Transverse colon (tissue), 4 donors: ENCODE data around the gene ZNF362. TPM values are rescaled to one million over a fixed set of nuclear protein-coding genes. Genes with fewer than 3 reads are reported as not detected.

Experiments used
- DNase-seq: peaks from one replicate; pipeline ENCODE4 v3.0.0-alpha.2; 2019
- H3K27ac ChIP-seq, 4 donors: fragments of 200-600 bp; sonication (generic); 2 replicates each; pipeline ENCODE4 v1.5.1; 2016 to 2018; ENCODE audit warnings: inconsistent platforms in 4 of 4
- H3K27me3 ChIP-seq: fragments of 200-600 bp; sonication (generic); 2 replicates; pipeline ENCODE4 v1.5.1; 2017; ENCODE audit warnings: inconsistent platforms
- H3K36me3 ChIP-seq, 4 donors: fragments of 200-600 bp; sonication (generic); 2 replicates each; pipeline ENCODE4 v1.5.1; 2017 to 2019; ENCODE audit warnings: inconsistent platforms in 4 of 4
- H3K4me1 ChIP-seq, 4 donors: fragments of 200-600 bp; sonication (generic); 2 replicates each; pipeline ENCODE4 v1.5.1; 2017 to 2020; ENCODE audit warnings: inconsistent platforms in 4 of 4
- H3K4me3 ChIP-seq, 4 donors: fragments of 200-600 bp; sonication (generic); 1 replicate in 1 of 4; 2 replicates in 3 of 4; pipeline versions ENCODE4 v1.5.1 to v1.6.1; 2017 to 2019; ENCODE audit warnings: inconsistent platforms in 4 of 4
- H3K9me3 ChIP-seq, 2 donors: fragments of 200-600 bp; sonication (generic); 2 replicates each; pipeline ENCODE4 v1.5.1; 2017 to 2019; ENCODE audit warnings: inconsistent platforms in 2 of 2
- EP300 ChIP-seq: sonication (generic); formaldehyde crosslinking; IDR thresholded peaks from one replicate; pipeline ENCODE4 v1.6.1; 2017; ENCODE audit warnings: antibody characterized with exemption, low read depth
- POLR2A ChIP-seq: fragments of 450-650 bp; IDR thresholded peaks from one replicate; pipeline ENCODE4 v1.6.1; 2016; ENCODE audit warnings: antibody characterized with exemption, mild to moderate bottlenecking, moderate library complexity
- POLR2AphosphoS5 ChIP-seq, 3 donors: sonication (generic); formaldehyde crosslinking; IDR thresholded peaks; one replicate each; pipeline ENCODE4 v1.6.1; 2016; ENCODE audit warnings: antibody characterized with exemption in 3 of 3
- WGBS, 2 donors: methylation state at CpG; one replicate each; pipeline ENCODE4 v1.1.5; 2018; ENCODE audit warnings: low coverage in 1 of 2; 5-methylcytosine and 5-hydroxymethylcytosine counted together
- in situ Hi-C, 4 donors: fragments of 200-750 bp; cut with MboI; loops; one replicate each; pipeline versions ENCODE4 v1.15.0 to v1.15.1; 2017; ENCODE audit warnings: low sequenced_read_pairs in 3 of 4, low pct_ligation_motif_present in 1 of 4, low pct_unique_long_range_greater_than_20kb in 1 of 4
- intact Hi-C: fragments of 100-400 bp; cut with DNase I; formaldehyde crosslinking; loops from one replicate; pipeline ENCODE4 v1.15.1; 2023; ENCODE audit warnings: low total_unique reads
- total RNA-seq, 4 donors: library from RNA; depleted of rRNA; stranded (reverse); fragments of >200 nt; gene quantifications; one replicate each; pipeline ENCODE4 v1.1.0, GENCODE V29; 2016
- TF ChIP-seq, protein P1 (sequence below), 5 experiments: fragments of 200-600 bp in 3 of 5; fragments of 450-650 bp in 2 of 5; sonication (generic) in 3 of 5; IDR thresholded peaks; 1 replicate in 2 of 5; 2 replicates in 3 of 5; pipeline ENCODE4 v1.5.1; 2016 to 2017; ENCODE audit warnings: antibody characterized with exemption in 5 of 5, inconsistent platforms in 3 of 5, mild to moderate bottlenecking in 2 of 5, moderate library complexity in 1 of 5

The ZNF362 gene
- total RNA-seq, 4 donors from 2014 or later: 7.9 to 121 (median 12.1) TPM

DNA sequence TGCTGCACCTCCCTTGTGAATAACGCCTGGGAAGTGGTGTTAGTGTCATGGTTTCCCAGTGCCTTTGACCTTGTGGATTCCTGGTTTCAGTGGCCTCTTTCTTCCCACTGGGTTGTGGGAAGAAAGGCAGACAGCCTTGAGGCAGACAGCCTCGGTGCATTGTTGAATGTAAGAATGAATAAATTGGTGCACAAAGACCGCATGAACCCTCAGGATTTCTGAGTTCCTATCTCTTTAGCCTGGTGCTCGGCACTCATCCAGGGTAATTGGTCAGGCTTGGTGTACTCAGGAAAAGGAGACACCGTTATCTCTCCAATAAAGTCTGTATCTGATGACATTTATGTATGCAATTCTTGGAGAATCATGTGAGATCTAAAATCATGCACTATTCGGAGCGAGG, 5.1 kb downstream of the ZNF362 start:
- H3K36me3 ChIP-seq: no peaks in the 10 kb centered on the region
- in situ Hi-C loops (no loop called here), intact Hi-C loops (no loop called here)
- TF ChIP-seq POLR2A (no peak), EP300 (no peak), POLR2AphosphoS5 (IDR thresholded peaks at IDR 0.05) (no peak)
- TF ChIP-seq, protein P1, sequence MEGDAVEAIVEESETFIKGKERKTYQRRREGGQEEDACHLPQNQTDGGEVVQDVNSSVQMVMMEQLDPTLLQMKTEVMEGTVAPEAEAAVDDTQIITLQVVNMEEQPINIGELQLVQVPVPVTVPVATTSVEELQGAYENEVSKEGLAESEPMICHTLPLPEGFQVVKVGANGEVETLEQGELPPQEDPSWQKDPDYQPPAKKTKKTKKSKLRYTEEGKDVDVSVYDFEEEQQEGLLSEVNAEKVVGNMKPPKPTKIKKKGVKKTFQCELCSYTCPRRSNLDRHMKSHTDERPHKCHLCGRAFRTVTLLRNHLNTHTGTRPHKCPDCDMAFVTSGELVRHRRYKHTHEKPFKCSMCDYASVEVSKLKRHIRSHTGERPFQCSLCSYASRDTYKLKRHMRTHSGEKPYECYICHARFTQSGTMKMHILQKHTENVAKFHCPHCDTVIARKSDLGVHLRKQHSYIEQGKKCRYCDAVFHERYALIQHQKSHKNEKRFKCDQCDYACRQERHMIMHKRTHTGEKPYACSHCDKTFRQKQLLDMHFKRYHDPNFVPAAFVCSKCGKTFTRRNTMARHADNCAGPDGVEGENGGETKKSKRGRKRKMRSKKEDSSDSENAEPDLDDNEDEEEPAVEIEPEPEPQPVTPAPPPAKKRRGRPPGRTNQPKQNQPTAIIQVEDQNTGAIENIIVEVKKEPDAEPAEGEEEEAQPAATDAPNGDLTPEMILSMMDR (IDR thresholded peaks at IDR 0.05): no peak
- no peaks in the 10 kb centered on the region for H3K9me3 ChIP-seq
- H3K4me3 ChIP-seq: no peak overlapping the region
- DNase-seq: no peak
- no peak overlapping the region for H3K27ac ChIP-seq
- H3K27me3 ChIP-seq: no peaks in the 10 kb centered on the region
- WGBS, 2 donors: 85 to 89% methylated on average over 5 to 7 of the region's 7 CpGs
- peaks cover 13 to 31% (median 20%) of the 10 kb centered on the region in 4 donors for H3K4me1 ChIP-seq

DNA sequence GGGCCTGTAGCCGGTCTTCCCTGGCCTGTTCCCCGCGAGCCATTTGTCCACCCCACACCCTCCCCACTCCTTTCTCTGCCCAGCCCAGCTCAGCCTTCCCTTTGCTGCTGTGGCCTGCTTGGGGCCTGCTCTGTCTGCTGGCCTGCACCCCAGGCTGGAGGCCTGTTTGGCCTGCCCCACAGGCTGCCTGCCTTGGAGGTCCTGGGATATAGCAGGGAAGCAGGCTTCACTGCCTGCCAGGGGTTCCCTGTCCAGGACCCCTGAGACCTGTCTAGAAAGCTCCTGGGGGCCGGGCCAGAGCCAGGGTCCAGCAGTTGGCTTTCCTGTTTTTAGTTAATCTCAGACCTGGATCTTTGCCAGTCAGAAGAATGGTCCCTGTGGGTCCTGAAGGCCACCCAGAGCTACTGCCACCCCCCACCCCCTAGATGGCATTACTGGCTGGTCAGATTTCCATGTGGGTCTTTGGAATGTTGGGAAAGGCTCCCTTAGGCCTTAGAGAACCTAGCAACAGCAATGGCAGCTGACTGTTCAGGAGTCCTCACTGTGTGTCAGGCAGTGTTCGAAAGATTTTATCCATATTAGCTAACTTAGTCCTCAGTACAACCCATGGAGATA, 7.7 kb downstream of the ZNF362 start:
- Histone ChIP-seq H3K9me3 (no peaks in the 10 kb centered on the region), H3K36me3 (no peaks in the 10 kb centered on the region), H3K4me3 (no peak overlapping the region), H3K27ac (no peak overlapping the region), H3K27me3 (no peaks in the 10 kb centered on the region), H3K4me1 (peaks cover 0 to 13% (median 3%) of the 10 kb centered on the region in 4 donors)
- WGBS, 2 donors: 86 to 88% methylated on average over 1 to 5 of the region's 5 CpGs
- intact Hi-C loops: no loop called here
- TF ChIP-seq, protein P1 (IDR thresholded peaks at IDR 0.05): no peak
- TF ChIP-seq POLR2A: no peak
- TF ChIP-seq POLR2AphosphoS5 (IDR thresholded peaks at IDR 0.05): no peak
- in situ Hi-C loops: no loop called here
- no peak for DNase-seq

DNA sequence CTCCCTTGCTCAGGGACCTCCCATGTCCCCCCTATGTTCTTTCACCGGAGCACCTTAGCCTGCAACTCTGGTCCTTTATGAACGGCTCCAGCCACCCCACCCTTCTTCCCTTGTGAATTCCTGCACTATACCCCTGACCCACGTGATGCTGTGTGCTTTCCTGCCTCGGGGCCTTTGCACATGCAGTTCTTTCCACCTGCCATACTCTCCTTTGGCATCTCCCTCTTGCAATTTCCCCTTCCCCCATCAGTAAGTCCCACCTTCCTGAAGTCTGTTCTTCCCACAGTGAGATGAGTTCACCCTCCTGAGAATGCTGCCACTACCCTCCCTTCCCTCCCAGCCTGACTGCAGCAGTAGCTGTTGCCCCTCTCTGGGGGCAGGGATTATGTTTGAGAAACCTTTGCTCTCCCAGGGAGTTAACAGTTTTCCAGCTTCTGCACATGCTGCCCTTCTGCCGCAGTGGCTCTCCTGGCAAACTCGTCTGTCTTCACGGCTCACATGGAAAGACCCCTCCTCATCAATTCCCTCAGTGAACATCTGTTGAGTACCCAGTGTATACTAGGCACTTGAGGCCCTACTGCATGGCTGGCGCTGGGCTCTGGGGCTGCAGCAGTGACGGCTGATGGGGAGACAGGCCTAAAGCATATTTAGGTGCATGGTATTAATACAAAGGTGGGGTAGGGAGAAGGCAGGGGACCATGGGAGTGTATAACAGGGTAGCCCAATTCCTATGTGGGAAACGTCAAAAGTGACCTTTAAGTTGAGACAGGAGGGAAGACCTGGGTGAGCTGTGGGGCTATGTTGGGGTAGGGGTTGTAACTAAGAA, 9.7 kb downstream of the ZNF362 start:
- H3K27ac ChIP-seq: no peak overlapping the region
- intact Hi-C loops: no loop called here
- WGBS, 2 donors: 67 to 91% methylated on average over 1 to 10 of the region's 10 CpGs
- no peaks in the 10 kb centered on the region for H3K9me3 ChIP-seq
- no peaks in the 10 kb centered on the region for H3K27me3 ChIP-seq
- no peak overlapping the region for H3K4me3 ChIP-seq
- H3K4me1 ChIP-seq: peaks cover 0 to 5% (median 0%) of the 10 kb centered on the region in 4 donors
- DNase-seq: no peak
- in situ Hi-C loops: no loop called here
- TF ChIP-seq, protein P1 (IDR thresholded peaks at IDR 0.05): no peak
- TF ChIP-seq POLR2AphosphoS5 (IDR thresholded peaks at IDR 0.05) (no peak), POLR2A (no peak), EP300 (no peak)
- no peaks in the 10 kb centered on the region for H3K36me3 ChIP-seq

DNA sequence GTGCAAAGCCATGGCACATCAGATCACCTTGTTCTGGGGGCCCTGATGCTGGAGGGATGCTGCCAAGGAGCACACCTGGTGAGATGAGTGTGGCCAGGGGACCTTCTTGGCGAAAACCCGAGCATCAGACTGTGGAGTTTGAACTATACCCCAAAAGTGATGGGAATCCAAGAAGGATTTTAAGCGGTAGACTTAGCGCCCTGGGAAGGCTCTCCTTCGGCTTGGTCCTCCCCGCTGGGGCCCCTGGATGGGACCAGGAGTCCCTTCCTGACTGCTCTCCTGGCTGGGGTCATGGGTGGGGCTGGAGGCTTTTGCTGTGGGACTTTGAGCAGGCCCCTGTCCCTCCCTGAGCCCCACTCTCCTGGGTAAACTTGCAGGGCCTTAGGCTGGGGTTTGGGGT, 10.5 kb downstream of the ZNF362 start:
- WGBS, 2 donors: 91% methylated on average over 6 of the region's 6 CpGs; no CpG with 5 or more reads in 1 of the 2 donors
- H3K4me1 ChIP-seq: peaks cover 0 to 5% (median 0%) of the 10 kb centered on the region in 4 donors
- H3K36me3 ChIP-seq: no peaks in the 10 kb centered on the region
- H3K27ac ChIP-seq: no peak overlapping the region
- TF ChIP-seq, protein P1 (IDR thresholded peaks at IDR 0.05): no peak
- no peak for TF ChIP-seq EP300
- TF ChIP-seq POLR2AphosphoS5 (IDR thresholded peaks at IDR 0.05): no peak
- no peak for TF ChIP-seq POLR2A
- no peak for DNase-seq
- no peaks in the 10 kb centered on the region for H3K27me3 ChIP-seq
- H3K4me3 ChIP-seq: no peak overlapping the region
- no peaks in the 10 kb centered on the region for H3K9me3 ChIP-seq
- intact Hi-C loops (no loop called here), in situ Hi-C loops (no loop called here)
